Stomach (tissue), 9 donors: ENCODE data around the gene TMEM178B. TPM values are rescaled to one million over a fixed set of nuclear protein-coding genes. Genes with fewer than 3 reads are reported as not detected.

ENCODE experiments used
- DNase-seq, 2 donors: peaks; one replicate each; pipeline versions ENCODE4 v3.0.0 to v3.0.0-alpha.2; 2013 to 2019
- H3K27ac ChIP-seq, 5 donors: fragments of 200-600 bp in 4 of 5; sonication (generic) in 4 of 5; one replicate each; pipeline ENCODE4 v1.5.1; 2013 to 2019; ENCODE audit warnings: mild to moderate bottlenecking in 1 of 5, moderate library complexity in 1 of 5
- H3K27me3 ChIP-seq, 3 donors: fragments of 200-600 bp; sonication (generic); one replicate each; pipeline ENCODE4 v1.5.1; 2017 to 2019; ENCODE audit warnings: mixed run types in 1 of 3
- H3K36me3 ChIP-seq, 4 donors: fragments of 200-600 bp; sonication (generic); 1 replicate in 3 of 4; 2 replicates in 1 of 4; pipeline ENCODE4 v1.5.1; 2016 to 2019
- H3K4me1 ChIP-seq, 4 donors: fragments of 200-600 bp; sonication (generic); one replicate each; pipeline ENCODE4 v1.5.1; 2016 to 2019
- H3K4me3 ChIP-seq, 4 donors: fragments of 200-600 bp; sonication (generic) in 3 of 4; one replicate each; pipeline ENCODE4 v1.5.1; 2016 to 2019; ENCODE audit warnings: mild to moderate bottlenecking in 1 of 4
- H3K9me3 ChIP-seq, 4 donors: fragments of 200-600 bp; sonication (generic); one replicate each; pipeline ENCODE4 v1.5.1; 2016 to 2019
- EP300 ChIP-seq: sonication (generic); formaldehyde crosslinking; IDR thresholded peaks from one replicate; pipeline ENCODE4 v1.6.1; 2017; ENCODE audit warnings: antibody characterized with exemption
- POLR2A ChIP-seq, 4 donors: fragments of 450-650 bp; IDR thresholded peaks; one replicate each; pipeline ENCODE4 v1.6.1; 2016; ENCODE audit warnings: antibody characterized with exemption in 4 of 4, control low read depth in 2 of 4, mild to moderate bottlenecking in 1 of 4, moderate library complexity in 1 of 4
- POLR2AphosphoS5 ChIP-seq, 3 donors: sonication (generic); formaldehyde crosslinking; IDR thresholded peaks; one replicate each; pipeline ENCODE4 v1.6.1; 2016; ENCODE audit warnings: antibody characterized with exemption in 3 of 3
- WGBS, 5 donors: extraction: QIAGEN DNeasy Blood & Tissue Kit in 3 of 5; methylation state at CpG; one replicate each; pipeline versions ENCODE4 v1.1.5 to v1.1.7; 2013 to 2018; 5-methylcytosine and 5-hydroxymethylcytosine counted together
- intact Hi-C: fragments of 100-400 bp; cut with DNase I; formaldehyde crosslinking; loops from one replicate; pipeline ENCODE4 v1.15.1; 2023; ENCODE audit warnings: low total_unique reads
- polyA plus RNA-seq, 3 donors: library from polyadenylated mRNA; stranded (reverse); fragments of 200-250 nt; gene quantifications; one replicate each; pipeline ENCODE4 v1.2.3, GENCODE V29; 2013
- total RNA-seq, 5 donors: library from RNA; depleted of rRNA; stranded (reverse); fragments of >200 nt; gene quantifications; one replicate each; pipeline versions ENCODE4 v1.1.0 to v1.2.3, GENCODE V29; 2014 to 2016
- TF ChIP-seq, protein P1 (sequence below), 7 experiments: fragments of 450-650 bp in 4 of 7; fragments of 200-600 bp in 3 of 7; sonication (generic) in 3 of 7; IDR thresholded peaks; one replicate each; pipeline ENCODE4 v1.5.1; 2016 to 2019; ENCODE audit warnings: antibody characterized with exemption in 7 of 7, control low read depth in 2 of 7, mild to moderate bottlenecking in 1 of 7
- donor health status: healthy with polysubstance abuse.
- donor health status: Bipolar disorder and iron deficiency.
- donor health status: healthy.

The TMEM178B gene
- total and polyA plus RNA-seq, 8 donors: under 0.01 to 1.7 (median 0.15) TPM; not detected in 3

DNA sequence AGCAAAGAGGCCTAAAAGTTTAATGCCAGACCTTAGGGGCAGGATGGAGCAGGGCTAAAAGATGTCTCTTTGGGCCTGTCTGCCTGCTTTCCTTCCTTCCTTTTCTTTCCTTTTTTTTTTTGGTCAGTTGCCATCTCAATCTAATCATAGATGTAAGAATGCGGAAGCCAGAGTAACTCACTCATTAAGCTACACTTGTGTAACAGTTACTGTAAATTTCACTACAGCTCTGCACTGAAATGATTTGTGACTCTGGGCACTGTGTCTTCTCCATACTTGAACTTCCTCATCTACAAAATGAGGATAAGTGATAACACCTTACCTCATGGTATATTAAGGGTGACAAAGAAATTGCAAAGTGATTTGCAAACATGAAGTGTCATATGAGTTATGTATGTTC is 401.8 kb downstream of the TMEM178B start:
- TF ChIP-seq, protein P1, sequence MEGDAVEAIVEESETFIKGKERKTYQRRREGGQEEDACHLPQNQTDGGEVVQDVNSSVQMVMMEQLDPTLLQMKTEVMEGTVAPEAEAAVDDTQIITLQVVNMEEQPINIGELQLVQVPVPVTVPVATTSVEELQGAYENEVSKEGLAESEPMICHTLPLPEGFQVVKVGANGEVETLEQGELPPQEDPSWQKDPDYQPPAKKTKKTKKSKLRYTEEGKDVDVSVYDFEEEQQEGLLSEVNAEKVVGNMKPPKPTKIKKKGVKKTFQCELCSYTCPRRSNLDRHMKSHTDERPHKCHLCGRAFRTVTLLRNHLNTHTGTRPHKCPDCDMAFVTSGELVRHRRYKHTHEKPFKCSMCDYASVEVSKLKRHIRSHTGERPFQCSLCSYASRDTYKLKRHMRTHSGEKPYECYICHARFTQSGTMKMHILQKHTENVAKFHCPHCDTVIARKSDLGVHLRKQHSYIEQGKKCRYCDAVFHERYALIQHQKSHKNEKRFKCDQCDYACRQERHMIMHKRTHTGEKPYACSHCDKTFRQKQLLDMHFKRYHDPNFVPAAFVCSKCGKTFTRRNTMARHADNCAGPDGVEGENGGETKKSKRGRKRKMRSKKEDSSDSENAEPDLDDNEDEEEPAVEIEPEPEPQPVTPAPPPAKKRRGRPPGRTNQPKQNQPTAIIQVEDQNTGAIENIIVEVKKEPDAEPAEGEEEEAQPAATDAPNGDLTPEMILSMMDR (IDR thresholded peaks at IDR 0.05): no peak
- no peak for TF ChIP-seq POLR2AphosphoS5 (IDR thresholded peaks at IDR 0.05)
- no peak for TF ChIP-seq POLR2A (IDR thresholded peaks at IDR 0.05)
- no peak for TF ChIP-seq EP300
- Histone ChIP-seq H3K27ac (no peak overlapping the region), H3K4me3 (no peak overlapping the region), H3K27me3 (no peaks in the 10 kb centered on the region), H3K4me1 (no peaks in the 10 kb centered on the region), H3K9me3 (no peaks in the 10 kb centered on the region), H3K36me3 (no peaks in the 10 kb centered on the region)
- WGBS, 5 donors: 55 to 81% (median 71%) methylated on average over 1 of the region's 1 CpG
- intact Hi-C loops: no loop called here
- no peak for DNase-seq

DNA sequence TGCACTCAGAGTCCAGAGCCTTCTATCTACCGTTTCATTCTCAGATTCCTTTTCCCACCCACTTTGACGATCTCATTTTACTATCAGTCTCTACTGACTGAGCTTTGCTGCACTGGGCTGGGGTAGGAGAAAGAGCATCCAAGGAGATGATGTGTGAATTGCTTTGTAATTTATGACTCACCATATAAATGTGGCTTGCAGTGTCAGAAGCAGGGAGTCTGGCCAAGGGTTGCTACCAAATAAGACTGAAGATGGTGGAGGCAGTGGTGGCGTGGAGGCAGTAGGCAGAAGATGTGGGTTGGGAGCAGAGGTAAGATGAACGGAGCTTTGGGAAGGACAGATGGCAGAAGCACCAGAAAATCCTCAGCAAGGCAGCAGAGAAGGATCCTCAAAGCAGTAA is 404.0 kb downstream of the TMEM178B start:
- Histone ChIP-seq H3K27me3 (no peaks in the 10 kb centered on the region), H3K4me1 (no peaks in the 10 kb centered on the region), H3K36me3 (no peaks in the 10 kb centered on the region), H3K4me3 (no peak overlapping the region), H3K9me3 (no peaks in the 10 kb centered on the region), H3K27ac (no peak overlapping the region)
- TF ChIP-seq EP300: no peak
- no peak for TF ChIP-seq POLR2A (IDR thresholded peaks at IDR 0.05)
- TF ChIP-seq, protein P1 (IDR thresholded peaks at IDR 0.05): no peak
- TF ChIP-seq POLR2AphosphoS5 (IDR thresholded peaks at IDR 0.05): no peak
- no peak for DNase-seq
- WGBS, 5 donors: 64 to 76% (median 70%) methylated on average over 4 of the region's 4 CpGs
- intact Hi-C loops: no loop called here

- Histone ChIP-seq H3K27ac (no peak overlapping the region), H3K36me3 (no peaks in the 10 kb centered on the region), H3K27me3 (no peaks in the 10 kb centered on the region), H3K9me3 (no peaks in the 10 kb centered on the region), H3K4me3 (no peak overlapping the region), H3K4me1 (no peaks in the 10 kb centered on the region)
- intact Hi-C loops: no loop called here
- TF ChIP-seq POLR2A (IDR thresholded peaks at IDR 0.05): no peak
- TF ChIP-seq EP300: no peak
- no peak for TF ChIP-seq POLR2AphosphoS5 (IDR thresholded peaks at IDR 0.05)
- TF ChIP-seq, protein P1 (IDR thresholded peaks at IDR 0.05): no peak
- DNase-seq: no peak
- WGBS, 5 donors: 88 to 94% (median 92%) methylated on average over 4 of the region's 4 CpGs
These were observed 405.0 kb downstream of the TMEM178B start for GRCh38 chr7:141478845-141479244.

DNA sequence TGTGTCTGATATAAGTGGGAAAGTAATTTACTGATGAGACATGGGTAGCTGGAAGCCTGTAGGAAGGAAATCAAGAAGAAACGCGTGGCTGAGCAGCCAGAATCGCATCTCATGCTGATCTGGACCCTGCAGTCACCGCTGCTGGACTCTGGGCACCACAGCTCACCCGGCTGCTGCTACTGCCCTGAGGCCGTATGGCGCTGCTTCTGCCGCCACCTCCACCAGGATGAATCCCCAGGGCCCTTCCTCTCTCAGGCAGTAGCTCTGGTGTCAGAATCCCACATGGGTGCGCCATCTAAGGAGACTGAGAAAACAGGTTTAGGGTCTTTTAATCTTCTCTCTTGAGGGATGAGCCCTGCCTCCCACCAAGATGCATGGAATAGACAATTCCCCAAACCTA is 407.1 kb downstream of the TMEM178B start:
- 87 to 94% (median 90%) methylated on average over 9 of the region's 9 CpGs for WGBS, 5 donors
- no peak for DNase-seq
- Histone ChIP-seq H3K4me3 (no peak overlapping the region), H3K9me3 (no peaks in the 10 kb centered on the region), H3K27ac (no peak overlapping the region), H3K27me3 (no peaks in the 10 kb centered on the region), H3K4me1 (no peaks in the 10 kb centered on the region), H3K36me3 (no peaks in the 10 kb centered on the region)
- TF ChIP-seq POLR2A (IDR thresholded peaks at IDR 0.05): no peak
- TF ChIP-seq, protein P1 (IDR thresholded peaks at IDR 0.05): no peak
- no peak for TF ChIP-seq EP300
- TF ChIP-seq POLR2AphosphoS5 (IDR thresholded peaks at IDR 0.05): no peak
- intact Hi-C loops: no loop called here
